Putamen (tissue), 1 donor: ENCODE results near the gene OR7C1.
"Not testable (repeated sequence)": the region's sequence is repeated elsewhere in the genome, so short reads cannot be mapped to it uniquely, and the experiment has no call there.

Experiments used
- DNase-seq: peaks from one replicate; pipeline ENCODE4 v3.0.0-alpha.2; 2016; ENCODE audit warnings: low spot score

The OR7C1 gene

DNA sequence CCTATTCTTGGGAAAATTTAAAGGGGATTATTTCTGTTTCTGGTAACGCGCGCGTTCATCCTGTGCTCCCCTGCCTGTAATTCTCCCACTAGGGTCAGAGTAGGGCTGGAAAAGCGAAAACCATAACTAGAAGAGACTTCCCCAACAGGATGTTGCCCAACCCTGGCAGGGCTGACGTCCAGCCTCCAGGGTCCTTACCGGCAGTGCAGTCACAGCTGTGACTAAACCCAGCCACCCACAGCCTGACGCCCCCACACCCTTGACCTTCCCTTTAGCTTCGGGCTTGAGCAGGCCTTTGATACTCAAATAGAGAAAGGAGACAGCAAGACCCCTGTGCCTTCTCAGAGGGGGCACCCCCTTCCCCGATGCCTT is 50.3 kb downstream of the OR7C1 start:
- DNase-seq, result peak; percentile 15

DNA sequence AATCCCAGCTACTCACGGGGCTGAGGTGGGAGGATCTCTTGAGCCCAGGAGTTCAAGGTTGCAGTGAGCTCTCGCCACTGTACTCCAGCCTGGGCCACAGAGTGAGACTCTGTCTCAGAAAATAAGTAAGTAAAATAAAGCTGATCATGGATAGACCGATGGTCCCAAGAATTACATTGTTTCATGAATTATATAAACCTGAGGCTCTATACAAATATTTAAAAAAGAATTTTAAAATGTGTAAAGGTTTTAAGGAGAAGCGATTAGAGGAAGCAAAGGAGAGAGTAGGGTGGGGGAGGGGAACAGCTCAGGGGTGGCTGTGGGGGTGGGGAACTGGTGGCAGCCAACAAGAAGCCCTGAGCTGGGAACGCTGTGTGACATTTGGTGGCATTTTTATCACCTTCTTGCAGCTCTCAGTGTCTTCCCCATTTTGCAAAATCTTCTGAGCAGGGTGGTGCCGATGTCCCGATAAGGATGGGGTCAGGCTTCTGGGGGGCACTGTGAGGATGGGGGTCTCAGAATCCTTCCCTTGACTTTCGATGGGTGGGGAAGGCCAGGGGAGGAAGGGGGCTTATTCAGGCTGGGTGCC is 51.5 kb downstream of the OR7C1 start:
- not testable (repeated sequence) for DNase-seq

DNA sequence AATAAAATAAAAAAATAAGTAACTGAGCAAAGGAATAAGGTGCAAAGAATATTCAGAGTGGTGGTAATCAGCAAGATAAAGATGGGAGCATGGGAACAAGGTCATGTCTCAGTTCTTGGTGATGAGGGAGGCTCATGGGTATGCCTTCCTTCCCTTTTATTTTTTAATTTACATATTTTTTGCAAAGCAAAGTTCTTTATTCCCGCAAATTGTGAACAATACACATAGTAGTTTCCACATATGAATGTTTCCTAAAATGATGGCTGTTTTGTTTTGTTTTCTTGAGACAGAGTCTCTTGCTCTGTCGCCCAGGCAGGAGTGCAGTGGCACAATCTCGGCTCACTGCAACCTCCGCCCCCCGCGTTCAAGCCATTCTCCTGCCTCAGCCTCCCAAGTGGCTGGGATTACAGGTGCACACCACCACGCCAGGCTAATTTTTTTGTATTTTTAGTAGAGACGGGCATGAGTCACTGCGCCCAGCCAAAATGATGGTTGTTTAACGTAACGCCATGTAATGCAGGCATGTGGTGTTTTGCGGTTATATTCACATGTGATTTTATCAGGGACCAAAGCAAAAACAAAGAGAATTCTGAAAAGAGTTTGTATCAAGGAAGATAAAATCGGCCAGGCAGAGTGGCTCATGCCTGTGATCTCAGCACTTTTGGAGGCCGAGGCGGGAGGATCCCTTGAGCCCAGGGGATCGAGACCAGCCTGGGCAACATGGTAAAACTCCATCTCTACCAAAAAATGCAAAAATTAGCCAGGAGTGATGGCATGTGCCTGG is 52.2 kb downstream of the OR7C1 start:
- no peak for DNase-seq

DNA sequence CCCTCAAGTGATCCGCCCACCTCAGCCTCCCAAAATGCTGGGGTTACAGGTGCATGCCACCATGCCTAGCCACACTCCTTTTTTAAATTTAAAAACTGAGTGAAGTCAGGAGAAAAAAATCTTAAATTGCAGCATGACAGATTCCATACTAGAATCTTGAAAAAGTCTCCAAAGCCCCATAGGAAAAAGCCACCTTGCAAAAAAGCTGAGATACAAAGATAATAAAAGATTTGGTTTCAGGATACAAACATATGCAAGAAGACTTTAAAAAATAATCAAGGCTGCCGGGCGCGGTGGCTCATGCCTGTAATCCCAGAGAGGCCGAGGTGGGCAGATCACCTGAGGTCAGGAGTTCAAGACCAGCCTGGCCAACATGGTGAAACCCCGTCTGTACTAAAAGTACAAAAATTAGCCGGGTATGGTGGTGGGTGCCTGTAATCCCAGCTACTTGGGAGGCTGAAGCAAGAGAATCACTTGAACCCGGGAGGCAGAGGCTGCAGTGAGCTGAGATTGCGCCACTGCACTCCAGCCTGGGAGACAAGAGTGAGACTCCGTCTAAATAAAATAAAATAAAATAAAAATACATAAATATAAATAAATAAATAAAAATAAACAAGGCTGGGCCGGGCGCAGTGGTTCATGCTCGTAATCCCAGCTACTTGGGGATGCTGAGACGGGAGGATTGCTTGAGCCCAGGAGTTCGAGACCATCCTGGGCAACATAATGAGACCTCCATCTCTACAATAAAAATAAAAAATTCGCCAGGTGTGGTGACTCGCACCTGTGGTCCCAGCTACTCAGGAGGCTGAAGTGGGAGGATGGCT is 53.1 kb downstream of the OR7C1 start:
- not testable (repeated sequence) for DNase-seq

DNA sequence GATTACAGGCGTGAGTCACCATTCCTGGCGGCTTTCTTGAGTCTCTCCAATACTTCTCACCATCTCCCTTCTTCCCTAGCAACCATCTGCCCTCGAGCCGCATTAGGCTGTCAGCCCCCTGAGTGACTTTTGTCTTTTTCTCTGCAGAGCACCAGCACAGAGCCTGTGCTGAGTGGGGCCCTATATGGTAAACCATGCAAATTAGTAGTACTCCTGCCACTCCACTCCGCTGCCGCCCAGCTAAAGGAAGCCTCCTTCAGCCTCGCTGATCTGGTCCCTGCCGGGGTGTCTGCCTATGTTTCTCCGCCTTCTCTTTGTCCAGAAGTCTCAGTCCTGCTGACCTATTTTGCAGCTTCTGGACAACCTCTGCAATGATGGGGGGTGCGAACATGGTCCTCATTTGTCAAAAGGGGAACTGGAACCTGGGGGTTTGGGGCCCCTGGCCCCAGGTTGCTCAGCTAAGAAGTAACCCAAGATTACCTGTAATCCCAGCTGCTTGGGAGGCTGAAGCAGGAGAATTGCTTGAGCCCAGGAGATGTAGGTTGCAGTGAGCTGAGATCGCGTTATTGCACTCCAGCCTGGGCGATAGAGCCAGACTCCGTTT is 54.3 kb downstream of the OR7C1 start:
- not testable (repeated sequence) for DNase-seq

DNA sequence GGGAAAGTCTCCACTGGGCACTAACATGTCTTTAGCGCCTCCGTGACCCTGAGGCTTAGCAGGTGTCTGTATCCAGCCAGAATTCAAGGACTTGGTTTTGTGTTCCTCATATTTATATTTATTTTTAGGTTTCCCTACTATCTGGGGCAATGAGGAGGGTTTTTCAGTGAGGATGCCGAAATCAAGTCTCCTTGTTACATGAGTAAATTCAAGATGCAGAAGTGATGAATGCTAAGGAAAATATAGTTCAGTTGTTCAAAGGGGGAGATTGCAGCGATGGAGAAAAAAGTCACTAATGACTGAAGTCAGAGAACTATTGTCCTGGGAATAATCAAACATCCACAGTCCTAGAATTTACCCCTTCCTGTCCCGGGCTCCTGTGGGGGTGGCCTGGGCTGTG is 55.8 kb downstream of the OR7C1 start:
- DNase-seq, result no peak

DNA sequence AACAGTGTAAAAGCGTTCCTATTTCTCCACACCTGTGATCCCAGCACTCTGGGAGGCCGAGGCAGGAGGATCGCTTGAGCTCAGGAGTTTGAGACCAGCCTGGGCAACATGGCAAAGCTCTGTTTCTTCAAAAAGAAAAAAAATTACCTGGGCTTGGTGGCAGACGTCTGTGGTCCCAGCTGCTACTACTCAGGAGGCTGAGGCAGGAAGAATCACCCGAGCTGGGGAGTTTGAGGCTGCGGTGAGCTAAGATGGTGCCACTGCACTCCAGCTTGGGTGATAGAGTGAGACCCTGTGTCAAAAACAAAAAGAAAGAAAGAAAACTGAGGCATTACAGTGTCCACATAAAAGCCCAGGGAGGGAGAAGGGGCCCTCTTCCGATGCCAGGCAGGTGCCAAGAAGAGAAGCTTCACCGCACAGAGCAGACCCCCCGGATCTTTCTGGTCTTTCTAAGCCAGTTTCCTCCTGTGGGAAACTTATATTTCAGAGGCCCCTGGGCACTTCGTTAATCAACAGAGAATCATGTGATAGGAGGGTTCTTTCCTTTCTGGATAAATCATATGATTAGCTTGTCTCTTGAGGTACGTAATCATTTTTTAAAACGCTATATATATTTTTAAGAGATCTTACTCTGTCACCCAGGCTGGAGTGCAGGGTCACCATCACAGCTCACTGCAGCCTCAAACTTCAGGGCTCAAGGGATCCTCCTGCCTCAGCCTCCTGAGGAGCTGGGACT is 56.7 kb downstream of the OR7C1 start, which contains the start of gene ADGRE2:
ADGRE2 (minus strand) TSS at position 451 of the 736 bp plus-strand sequence. CDS start 1,804 bp downstream, outside the sequence.
- not testable (repeated sequence) for DNase-seq

DNA sequence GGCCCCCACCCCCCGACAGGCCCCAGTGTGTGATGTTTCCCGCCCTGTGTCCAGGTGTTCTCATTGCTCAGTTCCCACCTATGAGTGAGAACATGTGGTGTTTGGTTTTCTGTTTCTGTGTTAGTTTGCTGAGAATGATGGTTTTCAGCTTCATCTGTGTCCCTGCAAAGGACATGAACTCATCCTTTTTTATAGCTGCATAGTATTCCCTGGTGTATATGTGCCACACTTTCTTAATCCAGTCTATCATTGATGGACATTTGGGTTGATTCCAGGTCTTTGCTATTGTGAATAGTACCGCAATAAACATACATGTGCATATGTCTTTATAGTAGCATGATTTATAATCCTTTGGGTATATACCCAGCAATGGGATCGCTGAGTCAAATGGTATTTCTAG is 57.3 kb downstream of the OR7C1 start:
- not testable (repeated sequence) for DNase-seq

DNA sequence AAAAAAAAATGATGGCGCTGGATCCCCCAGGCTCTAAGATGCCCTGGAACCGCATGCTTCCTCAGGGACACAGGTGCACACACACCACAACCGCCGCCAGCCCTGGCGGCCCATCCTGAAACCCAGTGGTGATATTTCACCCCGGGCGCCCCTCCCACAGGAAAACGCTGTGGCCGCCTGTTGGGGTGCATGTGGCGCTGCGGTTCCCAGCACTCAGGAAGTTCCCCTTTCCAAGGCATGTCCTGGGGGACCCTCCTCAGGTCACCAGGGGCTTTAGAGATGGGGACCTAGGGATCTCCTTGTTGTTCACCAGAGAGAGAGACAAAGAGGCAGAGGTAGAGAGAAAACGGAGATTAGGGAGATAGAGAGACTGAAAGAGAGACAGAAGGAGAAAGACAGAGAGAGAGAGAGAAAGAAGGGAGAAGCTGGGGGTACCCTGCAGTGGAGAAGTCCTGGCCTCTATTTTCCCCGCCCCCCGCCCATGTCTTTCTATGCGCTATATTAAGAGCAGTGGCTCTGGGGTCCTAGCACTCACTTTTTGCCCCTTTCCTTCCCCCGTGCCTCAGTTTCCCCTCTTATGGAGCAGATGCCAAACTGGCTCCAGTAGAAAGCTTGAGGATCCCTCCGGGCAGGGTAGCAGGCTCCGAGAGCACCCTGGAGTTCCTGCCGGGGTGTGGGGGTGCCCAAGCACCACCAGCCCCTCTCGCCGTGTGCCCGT is 59.0 kb downstream of the OR7C1 start:
- DNase-seq, result no peak

DNA sequence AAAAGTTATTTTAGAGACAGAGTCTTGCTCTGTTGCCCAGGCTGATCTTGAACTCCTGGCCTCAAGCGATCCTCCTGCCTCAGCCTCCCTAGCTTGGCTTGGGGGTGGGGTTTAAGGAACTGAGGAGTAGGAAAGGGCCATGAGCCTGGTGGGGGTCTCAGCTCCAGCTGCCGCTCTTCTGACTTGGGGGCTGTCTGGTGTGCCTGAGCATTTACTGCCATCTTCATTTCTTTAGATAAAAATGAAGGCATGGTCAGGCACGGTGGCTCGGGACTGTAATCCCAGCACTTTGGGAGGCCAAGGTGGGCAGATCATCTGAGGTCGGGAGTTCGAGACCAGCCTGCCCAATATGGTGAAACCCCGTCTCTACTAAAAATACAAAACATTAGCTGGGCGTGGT is 59.7 kb downstream of the OR7C1 start:
- DNase-seq, result not testable (repeated sequence)

DNA sequence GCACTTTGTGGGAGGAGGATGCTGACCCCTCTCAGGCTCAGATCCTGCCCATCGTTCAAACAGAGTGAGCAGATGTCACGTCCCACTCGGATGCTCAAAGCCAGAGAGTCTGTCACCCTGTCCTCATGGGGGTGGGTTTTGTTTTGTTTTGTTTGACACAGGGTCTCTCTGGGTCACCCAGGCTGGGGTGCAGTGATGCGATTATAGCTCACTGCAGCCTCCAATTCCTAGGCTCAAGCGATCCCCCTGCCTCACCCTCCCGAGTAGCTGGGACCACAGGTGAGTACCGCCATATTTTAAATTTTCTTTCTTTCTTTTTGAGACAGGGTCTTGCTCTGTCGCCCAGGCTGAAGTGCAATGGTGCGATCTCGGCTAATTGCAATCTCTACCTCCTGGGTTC is 60.6 kb downstream of the OR7C1 start:
- DNase-seq, result no peak

DNA sequence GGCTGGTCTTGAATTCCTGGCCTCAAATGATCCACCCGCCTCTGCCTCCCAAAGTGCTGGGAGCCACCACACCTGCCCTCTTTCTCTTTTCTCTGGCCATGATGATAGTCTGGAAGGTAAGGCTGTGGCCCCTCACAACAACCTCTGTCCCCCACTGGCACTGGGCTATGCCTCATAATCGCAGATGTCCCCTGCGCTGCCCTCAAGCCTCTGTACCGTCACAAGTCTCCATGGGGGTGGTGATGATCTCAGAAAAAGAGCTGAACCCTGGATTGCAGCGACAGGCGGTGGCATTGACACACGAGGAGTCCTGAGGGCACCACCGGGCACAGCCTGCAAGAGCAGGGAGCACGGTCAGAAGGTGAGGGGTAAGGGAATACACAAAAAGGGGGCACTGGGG is 61.3 kb downstream of the OR7C1 start:
- DNase-seq, result not testable (repeated sequence)

DNA sequence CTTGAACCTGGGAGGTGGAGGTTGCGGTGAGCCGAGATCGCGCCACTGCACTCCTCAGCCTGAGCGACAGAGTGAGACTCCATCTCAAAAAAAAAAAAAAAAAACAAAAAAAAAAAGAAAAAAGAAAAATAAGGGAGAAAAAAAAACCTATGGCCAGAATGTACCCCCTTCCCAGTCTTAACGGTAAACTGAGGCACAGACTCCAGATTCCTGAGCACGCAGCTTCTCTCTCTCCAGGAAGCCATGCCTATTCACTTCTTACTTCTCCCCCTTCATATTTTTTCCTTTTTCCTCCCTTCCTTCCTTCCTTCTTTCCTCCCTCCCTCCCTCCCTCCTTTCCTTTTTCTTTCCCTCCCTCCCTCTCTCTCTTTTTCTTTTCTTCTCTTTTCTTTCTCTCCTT is 62.0 kb downstream of the OR7C1 start:
- no peak for DNase-seq

DNA sequence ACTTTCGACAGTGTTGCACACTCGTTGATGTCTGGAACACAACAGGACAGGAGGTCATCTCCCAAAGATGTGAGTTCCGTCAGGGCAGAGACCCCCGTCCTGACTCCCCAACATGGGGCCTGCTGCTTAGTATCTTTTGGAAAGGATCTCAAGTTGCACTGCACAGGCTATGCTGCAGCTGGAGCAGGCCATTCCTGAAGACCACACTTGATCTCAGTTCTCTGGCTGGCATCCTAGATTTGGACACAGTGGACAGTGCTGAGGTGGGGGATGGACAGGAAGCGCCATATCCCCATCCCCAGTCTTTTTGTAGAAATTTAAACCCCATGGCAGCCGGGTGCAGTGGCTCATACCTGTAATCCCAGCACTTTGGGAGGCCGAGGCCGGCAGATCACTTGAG is 62.5 kb downstream of the OR7C1 start:
- no peak for DNase-seq

DNA sequence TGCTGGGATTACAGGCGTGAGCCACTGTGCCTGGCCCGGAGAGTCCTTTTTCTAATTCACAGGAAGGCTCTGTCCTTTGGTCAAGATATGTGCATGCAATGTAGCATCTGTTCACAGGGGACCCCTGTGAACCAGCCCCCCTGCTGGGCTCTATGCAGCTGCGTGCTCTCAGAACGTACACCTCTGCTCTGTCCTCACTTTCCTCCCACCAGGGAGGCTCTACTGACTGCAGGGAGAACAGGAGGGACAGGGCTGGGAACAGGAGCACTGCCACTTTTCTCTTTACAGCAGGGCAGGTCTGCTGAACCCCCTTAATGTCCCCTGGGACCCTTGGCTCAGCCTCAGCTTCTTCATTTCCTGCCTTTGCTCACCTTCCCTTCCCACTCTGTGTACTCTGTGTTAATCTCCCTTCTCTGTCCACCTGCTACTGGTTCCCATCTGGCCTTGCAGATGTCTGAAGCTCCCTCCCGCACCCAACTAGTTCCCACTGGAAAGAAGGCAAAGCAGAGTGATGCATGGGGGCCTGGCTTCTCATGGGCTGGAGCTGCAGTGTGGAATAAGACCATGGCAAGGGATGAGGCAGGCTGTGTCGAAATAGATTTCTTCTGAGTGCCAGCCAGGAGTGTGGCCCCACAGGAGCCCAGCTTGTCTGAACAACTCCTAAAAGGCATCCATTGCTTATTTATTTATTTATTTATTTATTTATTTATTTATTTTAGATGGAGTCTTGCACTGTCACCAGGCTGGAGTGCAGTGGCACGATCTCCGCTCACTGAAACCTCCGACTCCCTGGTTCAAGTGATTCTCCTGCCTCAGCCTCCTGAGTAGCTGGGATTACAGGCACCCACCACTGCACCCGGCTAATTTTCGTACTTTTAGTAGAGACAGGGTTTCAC is 63.8 kb downstream of the OR7C1 start:
- no peak for DNase-seq

DNA sequence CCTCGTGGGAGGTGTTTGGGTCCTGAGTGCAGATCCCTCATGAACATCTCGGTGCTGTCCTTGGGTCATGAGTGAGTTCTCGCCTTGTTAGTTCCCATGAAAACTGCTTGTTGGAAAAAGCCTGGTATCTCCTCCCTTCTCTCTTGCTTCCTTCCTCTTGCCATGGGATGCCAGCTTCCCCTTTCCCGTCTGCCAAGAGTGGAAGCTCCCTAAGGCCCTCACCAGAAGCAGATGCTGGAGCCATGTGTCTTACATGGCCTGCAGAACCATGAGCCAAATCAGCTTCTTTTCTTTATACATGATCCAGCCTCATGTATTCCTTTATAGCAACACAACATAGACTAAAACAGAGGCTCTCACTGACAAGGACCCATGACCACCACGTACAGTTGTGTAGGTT is 64.8 kb downstream of the OR7C1 start:
- no peak for DNase-seq

DNA sequence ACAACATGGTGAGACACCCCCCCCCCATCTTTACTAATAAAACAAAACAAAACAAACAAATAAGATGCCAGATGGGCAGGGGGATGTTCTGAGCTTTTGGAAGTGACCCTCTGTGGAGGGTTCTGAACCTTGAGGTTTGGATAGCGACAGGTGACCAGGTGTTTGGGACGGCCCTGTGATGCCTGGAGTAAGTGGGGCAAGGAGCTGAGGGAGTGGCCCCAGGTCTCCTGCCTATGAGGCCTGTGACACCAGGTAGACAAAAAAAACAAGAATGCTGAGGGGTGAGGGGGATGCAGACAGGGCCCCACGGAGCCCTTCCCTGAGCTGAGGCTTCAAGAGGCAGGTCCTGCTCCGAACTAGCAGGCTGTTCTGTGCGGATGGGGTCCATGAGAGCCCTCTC is 65.8 kb downstream of the OR7C1 start:
- DNase-seq, result no peak

DNA sequence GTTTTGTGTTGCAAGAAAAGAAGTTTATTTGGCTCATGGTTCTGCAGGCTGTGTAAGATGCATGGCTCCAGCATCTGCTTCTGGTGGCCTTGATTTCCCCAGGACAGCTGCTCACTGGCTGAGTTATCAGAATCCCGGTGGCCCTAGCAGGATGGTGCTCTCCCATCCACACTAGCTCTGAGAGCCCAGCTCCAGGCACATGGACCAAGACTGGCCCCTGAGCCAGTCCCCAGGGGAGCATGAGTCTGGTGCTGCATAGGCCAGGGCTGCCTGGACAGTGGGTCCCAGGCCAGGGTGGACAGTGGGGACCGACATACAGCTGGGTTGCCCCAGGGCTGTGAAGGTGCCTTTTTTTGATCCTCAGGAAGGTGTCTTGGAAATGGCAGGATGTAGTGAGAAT is 67.0 kb downstream of the OR7C1 start:
- no peak for DNase-seq

DNA sequence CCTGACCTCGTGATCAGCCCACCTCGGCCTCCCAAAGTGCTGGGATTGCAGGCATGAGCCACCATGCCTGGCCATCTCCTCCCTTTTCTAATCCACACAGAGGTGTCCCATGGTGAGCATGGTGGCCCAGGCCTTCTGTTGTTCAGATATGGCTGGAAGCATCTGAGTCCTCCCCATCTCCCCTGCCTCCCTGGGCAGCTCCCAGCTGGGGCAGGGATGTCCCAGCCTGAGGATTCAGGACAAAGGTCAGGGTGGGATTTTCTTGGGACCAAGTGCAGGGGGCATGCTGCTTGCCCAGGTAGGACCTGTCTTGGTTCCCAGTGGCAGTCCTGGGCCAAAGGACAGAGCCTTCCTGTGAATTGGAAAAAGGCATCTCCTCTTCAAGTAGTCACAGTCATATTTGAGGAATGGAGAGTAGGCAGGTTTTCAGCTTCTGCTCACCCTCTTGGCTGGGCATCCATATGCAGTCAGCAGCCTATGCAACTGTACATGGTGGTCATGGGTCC is 67.5 kb downstream of the OR7C1 start:
- DNase-seq, result no peak

DNA sequence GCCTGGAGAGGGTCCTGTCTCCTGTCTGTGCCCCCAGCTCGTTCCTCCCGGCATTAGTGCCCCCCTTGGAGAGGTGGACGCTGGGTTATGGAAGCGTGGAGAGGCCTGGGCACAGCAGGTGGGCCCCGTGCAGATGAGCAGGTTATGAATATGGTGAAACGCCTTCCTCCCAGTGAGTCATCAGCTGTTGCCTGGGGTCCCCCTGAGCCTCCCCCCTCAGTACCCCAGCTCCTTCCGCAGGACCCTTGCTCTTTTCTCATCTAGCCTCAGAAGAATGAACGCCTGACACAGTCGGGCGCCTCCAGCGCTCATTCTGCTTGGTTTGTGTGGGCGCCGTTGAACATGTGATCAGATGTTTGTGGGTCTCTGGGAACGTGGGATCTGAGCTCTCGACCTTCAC is 69.1 kb downstream of the OR7C1 start:
- not testable (repeated sequence) for DNase-seq
